Stimulated activated CD4-positive, alpha-beta T cell treated with anti-CD3 and anti-CD28 coated beads, Interleukin-12 subunit alpha, Interleukin-12 subunit beta, amount 100 ng/mL, for 24 hours (primary cell): Measurements from ENCODE around the gene SMOC1.
"Not testable (repeated sequence)": the region's sequence is repeated elsewhere in the genome, so short reads cannot be mapped to it uniquely, and the experiment has no call there.

Experiments
- DNase-seq, 2 experiments: peaks; one replicate each; pipeline ENCODE4 v3.0.0-alpha.2; 2020; ENCODE audit warnings: low read depth in 2 of 2

SMOC1 gene

DNA sequence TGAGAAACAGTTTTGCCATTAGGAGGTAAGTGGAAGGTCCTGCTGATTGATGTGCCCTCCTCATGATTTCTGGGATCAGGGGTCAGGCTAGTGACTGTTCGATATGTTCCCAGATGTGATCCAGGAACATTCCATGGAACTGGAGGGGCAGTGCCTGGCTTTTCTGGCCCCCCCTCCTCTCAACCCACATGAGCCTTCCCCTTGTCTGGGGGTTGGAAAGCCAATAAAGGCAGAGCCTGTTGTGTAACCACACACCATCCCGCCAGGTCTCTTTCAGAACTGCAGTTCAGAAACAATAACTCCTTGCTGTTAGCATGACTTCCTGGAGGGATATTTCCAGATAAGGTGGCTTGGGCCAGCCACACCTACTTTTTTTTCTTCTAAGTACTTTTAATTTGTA lies 17.8 kb downstream of the SMOC1 start:
- no peak for DNase-seq

DNA sequence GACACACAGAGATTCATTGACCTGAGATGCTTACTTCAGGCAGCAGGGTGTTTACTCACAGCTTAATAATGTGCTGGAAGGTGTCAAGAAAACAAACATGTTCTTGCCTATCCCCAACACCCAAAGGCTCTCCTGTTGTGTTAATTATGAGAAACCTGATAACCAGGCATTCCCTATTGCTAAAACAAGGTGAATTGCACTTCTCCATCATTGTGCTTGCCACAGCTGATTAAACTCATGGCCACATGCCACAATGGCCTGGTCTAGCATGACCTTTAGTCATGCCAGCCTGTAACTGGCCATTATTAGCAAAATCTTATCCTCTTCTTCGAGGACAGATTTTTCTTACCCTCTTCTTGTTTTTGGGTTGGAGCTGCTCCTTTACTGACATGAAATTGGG lies 21.4 kb downstream of the SMOC1 start:
- no peak for DNase-seq

DNA sequence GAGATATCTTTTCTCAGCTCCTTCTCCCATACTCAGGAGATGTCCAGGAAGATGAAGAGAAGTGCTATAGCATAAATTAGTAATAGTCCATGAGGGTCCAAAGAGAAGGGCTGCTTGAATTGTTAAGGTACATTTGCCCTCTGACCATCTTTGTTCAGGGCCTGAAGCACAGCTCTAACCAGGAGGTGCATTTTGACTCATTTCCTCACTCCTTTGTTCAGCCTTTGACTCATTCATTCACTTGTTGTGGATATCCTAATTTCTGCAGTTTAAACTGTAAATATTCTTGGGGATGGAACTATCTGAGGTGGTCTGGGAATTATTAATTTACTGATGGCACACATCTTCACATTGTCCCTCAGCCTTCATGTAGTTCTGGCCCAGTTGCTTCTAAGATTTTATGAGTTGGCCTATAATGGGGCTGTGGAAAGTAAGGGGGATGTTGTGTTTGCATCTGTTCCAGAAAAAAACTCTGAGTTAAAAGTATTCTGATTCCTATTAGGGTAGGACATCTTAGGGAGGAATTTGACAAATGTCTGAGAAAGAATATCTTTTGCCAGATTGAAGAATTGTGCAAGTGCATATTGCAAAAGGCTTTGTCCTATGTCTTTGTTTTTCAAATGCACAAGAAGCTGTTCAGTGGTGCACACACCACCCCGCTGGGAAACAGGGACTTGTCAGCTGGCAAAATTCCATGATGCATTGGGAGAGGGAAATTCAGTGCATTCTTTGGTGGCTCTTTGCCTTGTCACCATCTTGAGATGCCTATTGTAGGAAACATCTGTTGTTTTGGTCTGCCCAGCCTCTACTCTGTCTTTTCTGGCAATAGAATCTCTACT lies 22.1 kb downstream of the SMOC1 start:
- DNase-seq = no peak

DNA sequence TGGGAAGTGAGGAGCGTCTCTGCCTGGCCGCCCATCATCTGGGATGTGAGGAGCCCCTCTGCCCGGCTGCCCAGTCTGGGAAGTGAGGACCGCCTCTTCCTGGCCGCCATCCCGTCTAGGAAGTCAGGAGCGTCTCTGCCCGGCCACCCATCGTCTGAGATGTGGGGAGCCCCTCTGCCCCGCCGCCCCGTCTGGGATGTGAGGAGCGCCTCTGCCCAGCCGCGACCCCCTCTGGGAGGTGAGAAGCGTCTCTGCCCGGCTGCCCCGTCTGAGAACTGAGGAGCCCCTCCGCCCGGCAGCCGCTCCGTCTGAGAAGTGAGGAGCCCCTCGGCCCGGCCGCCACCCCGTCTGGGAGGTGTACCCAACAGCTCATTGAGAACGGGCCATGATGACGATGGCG lies 23.8 kb downstream of the SMOC1 start:
- DNase-seq = not testable (repeated sequence)

DNA sequence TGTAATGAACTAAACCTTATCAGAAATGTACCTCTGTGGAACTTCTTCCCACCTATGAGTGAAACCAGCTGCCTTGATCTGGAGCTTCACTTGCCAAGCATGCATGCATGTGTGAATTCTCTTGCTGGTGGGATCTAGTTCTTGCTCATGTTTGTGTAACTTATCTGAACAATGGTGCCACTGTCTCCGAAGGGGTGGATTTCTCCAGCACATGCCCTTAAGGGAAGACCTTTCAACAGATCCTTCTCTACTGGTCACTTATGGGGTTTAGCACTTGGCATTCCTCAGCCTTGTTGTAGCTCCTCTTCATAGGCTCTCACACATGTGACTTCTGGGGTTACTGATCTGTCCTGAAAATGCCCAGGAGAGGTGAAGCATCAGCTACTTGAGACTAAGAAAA lies 25.0 kb downstream of the SMOC1 start:
- no peak for DNase-seq

DNA sequence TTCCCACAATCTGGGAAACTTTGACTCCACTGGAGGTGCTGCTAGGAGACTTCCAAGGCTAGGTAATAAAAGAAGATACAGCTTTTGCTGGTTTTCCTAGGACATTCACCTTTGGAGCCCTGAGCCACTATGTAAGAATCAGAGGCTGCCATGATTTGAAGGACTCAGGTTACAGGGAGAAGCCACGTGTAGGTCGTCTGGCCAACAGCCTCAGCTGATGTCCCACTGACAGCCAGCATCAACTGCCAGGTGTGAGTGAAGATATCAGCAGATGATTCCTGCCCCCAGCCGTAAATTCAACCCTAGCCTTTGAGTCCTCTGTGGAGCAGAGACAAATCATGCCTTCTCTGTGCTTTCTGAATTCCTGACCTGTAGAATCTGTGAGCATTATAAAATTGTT lies 27.0 kb downstream of the SMOC1 start:
- DNase-seq = no peak

DNA sequence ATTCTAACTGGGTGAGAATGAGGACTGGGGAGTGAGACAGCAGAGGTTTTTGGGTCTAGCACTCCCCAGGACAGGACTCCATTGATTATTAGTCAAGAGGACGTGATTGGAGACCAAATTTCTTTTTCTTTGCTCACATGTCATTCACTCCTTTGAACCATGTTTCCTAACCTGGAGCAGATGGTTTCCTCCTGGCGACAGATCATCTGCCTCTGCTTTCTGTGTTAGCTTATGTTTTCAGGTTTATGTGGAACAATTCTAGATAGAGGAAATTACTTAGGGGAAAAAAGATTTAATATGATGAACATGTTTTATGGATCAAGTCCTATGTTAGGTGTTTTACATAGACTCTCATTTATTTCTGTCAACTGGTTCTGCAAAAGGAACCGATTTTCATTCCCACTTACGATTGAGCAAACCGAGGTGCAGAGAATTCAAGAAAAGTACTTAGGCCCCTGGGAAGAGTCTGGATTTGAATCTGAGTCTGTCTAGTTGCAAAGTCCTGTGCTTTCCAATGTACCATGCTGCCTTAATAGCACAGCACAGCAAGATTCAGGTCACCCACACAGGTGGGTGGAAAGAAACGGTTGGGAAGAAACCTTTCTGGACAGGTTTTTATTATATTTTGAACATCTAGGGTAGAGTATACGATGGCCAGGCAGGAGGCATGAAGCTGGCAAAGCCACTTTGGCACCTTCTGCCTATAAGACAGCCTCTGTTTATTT lies 30.8 kb downstream of the SMOC1 start:
- no peak for DNase-seq

DNA sequence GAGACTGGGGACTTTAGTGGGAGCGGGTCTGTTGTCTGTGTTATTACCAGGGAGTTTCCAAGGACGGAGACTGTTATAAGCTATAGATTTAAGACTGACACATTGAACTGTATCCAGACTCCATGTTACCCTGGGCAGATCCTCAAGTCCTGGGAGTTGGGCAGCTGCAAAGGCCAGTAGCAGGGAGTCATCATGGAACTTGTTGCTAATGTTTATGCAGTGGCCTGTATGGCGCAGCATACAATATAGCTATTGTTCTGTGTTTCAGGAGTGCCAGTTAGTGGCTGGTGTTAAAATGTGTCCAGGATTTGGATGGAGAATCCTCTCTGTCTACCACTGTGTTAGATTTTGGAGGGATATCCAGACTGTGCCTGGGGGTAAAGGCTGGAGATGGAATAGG lies 31.7 kb downstream of the SMOC1 start:
- no peak for DNase-seq

DNA sequence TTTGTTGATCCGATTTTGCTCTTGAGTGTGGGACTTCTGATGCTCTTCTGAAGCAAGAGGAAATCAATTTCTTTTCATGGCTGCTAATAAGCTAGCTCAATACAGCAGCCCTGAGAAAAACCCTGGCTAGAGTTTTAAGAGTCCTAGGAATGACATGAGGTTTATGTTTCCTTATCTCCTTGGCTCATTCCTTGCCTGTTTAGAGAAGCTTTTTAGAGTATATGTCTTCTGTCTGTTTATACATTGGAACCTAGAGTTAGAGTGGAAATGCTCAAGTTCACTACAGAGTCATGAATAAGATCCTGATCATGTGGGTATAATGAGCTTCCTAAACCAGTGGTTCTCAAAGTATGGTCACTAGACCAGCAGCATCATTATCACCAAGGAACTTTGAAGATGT lies 34.5 kb downstream of the SMOC1 start:
- no peak for DNase-seq

DNA sequence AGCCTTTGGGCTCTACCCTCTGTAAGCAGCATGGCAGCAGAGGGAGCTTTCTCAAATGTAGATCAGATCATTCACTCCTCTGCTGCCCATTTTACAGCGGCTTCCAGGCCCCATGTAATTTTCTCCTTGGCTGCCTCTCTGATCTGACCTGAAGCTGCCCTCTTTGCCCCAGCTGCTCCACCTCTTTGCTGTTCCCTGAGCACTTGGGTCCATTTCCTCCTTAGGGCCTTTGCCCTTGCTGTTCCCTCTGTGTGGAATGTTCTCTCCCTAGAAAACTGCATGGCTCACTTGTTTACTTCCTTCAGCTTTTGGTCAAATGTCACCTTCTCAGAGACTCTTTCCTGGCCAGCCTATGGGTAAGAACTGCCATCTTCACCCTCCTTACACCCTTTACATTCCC lies 37.2 kb downstream of the SMOC1 start:
- DNase-seq = no peak

DNA sequence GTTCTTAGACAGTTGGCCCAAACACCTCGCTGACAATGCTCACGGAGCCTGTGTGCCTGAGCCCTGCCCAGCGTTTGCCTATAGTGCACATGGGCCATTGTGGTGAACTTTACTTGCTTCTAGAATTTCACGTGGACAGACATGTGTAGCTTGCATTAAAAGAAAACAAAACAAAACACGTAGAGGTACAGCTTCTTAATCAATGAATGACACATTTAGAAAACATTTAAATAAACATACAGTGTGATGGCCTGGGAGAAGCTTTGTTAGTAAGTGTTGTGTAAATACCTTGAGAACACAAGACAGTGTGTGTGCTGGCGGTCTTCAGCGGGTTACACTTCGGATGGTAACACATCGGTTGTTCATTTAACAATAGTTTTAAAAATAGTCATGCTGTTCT lies 38.1 kb downstream of the SMOC1 start:
- no peak for DNase-seq

DNA sequence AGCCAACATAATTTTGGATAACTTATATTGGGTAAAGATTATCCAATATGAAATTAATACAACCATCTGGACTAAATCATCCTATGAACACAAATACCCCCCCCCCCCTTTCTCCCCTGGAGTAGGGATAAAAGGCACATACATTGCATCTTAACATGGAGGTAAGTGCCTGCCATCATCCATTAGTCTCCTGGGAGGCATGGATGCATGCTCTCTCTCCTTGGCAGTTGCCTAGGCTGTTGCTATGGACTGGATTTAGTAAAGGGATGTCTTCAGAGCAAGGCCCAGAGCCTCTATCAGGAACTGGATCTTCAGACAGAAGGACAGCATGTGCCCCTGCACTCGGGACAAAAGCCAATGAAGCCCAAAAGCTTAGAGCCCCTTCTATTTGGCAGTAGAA lies 40.6 kb downstream of the SMOC1 start:
- no peak for DNase-seq

DNA sequence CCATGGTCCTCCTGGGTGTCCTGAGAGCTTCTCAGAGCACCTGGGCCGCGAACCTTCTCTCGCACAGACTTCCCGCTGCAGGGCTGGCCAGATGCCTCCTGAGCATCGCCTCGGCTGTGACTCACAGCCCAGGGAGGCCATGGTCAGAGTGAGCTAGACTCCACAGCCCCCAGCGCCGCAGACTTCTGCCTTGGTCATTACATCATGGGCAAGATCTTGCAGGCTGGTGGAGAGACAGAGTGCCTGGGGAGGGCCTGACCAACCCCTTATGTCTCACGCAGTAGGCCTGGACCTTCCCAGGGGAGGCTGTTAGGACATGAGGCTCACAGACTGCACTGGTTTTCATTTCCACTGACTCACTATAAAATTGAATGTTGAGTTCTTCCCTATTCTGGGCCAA lies 41.8 kb downstream of the SMOC1 start:
- no peak for DNase-seq

DNA sequence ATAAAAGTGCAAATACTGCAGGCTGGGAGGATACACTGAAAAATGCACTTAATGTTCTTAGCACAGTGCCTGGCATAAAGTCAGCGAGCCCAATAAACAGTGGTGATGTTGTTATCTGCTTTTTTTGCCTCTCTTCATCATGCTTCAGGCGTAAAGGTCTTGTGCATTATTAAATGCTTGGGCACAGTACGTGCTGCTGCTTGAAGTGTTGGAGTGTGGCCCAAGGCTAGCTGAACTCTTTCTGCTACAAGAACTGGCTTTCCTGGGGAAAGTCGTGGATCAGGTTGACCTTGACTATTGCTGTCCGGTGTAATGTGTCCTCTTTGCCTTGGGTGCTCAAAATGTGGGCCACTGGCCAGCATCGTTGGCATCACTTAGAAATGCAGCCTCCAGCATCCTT lies 43.0 kb downstream of the SMOC1 start:
- DNase-seq = no peak

DNA sequence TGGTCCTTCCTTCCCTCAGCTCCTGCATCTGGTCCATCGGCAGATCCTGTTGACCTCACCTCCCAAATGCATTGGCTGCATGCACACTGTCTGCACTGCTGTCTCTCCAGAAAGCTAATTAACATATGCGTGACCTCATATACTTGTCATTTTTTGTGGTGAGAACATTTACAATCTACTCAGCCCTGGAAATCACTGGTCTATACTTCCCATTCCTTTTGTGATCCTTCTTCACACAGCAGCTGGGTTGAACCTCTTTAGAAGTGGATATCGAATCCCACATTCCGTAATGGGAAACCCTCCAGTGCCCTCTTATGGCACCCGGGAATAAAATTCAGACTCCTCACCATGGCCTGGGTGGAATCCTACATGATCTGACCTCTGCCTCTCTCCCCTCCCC lies 45.0 kb downstream of the SMOC1 start:
- no peak for DNase-seq

DNA sequence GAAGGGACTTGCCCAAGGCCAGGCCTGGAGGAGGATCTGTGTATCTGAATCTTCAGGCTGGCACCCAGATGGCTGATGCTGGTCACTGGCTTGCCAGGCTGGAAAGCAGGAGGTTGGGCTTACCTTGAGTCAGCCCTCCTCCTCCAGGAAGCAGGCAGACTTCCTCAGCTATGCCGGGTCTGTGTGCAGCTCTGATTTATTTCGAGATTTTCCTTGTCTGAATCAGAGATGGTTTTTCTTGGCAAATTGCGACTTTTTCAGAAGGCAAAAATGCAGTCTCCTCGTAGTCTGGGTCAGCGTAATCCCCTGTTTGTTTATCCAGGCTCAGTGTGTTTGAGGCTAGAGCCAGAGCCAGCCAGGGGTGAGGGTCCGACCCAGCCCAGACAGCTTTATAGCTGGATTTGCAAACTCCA lies 48.9 kb downstream of the SMOC1 start:
- DNase-seq = no peak

DNA sequence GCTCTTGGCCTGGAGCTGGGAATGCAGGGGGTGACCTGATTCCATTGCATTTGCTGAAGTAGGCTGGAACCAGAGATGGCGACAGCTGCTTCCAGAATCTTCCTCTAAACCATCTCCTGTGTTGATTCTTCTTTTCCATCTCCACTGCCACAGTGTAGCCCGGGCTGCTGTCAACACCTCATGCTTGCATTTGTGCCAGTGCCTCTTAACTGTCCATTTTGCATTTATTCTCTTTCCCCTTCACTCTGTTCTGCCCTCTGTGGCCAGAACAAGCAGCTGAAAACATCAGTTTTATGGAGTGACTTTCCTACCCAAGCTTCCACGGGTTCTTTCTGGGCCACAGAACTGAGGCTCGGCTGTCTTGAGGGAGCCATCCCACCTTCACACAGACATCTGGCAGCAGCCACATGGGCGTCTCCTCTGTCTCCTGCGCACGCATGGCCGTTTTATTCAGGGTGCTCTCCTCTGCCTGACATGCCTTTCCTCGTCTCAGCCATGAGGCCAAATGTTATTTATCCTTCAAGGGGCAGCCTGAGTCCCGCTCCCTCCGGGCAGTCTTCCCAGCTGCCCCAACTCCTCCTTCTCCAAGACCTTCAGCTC lies 51.7 kb downstream of the SMOC1 start:
- no peak for DNase-seq

DNA sequence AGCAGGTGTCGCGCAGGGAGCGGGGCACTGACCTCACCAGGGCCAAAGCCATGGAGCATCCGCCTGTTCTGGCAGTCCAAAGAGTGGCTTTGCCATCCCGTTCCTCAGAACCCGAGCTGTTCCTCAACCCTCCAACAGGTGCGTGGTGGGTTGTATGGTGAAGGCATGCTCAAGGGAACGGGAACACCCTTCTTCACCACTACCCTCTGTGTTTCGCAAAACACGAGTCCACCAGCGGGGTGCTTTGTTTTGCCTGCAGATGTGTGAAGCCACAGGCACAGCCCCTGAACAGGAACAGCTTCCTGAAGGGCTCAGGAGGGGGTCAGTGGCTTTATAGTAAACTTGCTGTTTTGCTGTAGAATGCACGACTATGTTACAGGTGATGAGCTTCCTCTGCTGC lies 52.7 kb downstream of the SMOC1 start:
- no peak for DNase-seq

DNA sequence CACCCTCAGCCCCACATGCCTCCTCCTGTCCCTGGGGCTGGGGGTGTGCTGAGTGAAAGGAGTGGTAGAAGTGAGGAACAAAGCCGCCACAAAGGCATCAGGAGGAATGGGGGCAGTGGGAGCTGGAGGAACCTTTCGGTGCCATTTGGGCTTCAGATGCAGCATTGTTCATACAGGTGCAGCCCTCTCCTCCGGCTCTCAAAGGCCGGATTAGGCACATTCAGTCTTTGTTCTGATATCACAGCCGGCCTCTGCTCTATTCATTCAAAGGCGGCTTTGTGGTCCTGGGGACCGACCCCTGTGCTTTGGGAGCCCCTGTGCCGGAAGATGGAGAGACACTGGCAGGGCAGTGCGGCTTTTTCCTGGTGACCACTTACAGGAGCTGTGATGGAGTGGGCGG lies 53.2 kb downstream of the SMOC1 start:
- DNase-seq = no peak

DNA sequence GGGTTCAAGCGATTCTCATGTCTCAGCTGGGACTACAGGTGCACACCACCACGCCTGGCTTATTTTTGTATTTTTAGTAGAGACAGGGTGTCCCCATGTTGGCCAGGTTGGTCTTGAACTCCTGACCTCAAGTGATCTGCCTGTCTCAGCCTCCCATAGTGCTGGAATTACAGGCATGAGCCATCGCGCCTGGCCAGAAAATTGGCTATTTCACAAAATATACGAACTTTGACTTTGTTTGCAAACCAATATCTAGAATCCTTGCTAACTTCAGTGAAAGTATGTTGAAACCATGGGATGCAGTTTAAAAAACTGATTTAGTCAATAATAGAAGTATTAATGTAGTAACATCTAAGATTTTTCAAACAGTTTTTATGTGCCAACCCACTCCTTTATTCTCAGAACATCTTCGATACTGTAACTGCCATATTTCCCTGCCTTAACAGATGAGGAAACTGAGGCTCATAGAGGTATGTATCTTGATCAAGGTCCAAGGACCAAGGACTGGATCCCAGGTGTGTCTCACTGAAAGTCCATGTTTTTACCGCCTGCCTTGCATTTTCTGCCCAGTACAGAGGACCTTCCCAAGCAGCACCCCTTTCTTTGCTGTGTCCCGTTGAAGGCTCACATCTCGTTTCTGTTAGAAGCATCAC lies 54.5 kb downstream of the SMOC1 start:
- DNase-seq = no peak

DNA sequence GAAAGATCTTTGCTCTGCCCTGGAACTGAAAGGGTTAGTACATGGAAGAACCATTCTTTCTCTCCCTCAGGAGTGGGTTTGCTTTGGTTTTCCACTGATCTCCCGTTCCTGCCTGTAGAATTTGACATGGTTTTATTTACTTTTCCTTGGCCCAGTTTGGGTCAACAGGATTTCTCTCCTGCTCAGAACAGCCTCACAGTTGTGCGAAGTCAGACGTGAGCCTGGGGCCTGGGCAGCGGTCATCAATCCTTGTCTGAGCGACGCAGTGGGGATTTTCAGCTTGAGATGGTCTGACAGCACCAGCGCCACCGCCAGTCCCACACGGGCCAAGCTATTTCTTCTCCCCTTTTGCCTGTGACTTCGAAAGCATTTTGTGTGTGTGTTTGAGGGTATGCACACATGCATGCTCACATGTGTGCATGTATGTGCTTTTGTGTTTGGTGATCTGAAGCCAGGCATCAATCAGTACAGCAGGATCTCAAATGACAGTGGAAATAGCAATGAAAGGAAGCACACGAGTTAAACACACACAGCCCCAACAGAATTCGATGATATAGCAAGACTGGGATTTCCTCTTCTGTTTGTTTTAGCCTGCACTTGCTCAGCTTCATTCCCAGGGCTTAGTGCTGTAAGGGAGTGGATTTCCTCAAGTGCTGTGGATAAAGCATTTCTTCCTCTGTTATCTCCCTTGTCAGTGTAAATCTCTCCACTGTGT lies 58.3 kb downstream of the SMOC1 start:
- no peak for DNase-seq

DNA sequence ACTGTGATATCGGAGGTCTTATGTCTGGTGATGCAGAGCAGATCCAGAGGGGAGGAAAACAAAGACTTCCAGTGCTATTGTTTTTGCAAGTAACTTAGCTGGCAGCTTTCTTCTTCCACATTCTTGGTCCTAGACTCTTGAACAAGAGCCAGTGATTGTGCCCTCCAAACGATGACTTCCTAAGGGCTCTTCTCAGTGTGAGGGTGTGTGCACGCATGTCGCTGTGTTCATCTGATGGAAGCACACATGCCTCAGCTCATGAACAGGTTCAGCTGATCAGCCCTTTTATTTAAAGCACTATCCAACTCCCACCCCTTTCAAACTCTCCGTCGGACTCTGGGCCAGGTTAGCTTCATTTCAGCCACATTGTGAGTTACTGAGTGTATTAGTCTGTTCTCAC lies 59.5 kb downstream of the SMOC1 start:
- DNase-seq = no peak
